ENCODE results near the gene CADPS.

- TF ChIP-seq CTCF (IDR thresholded peaks at IDR 0.05) = no peak
- TF ChIP-seq GATA2 (CRISPR knock-in tag; IDR thresholded peaks at IDR 0.05) = no peak
- no peak for TF ChIP-seq USF2 (IDR thresholded peaks at IDR 0.05; ENCODE audit: borderline replicate concordance, low read depth, low read length)
- TF ChIP-seq SIN3A (IDR thresholded peaks at IDR 0.05; ENCODE audit: borderline replicate concordance, low read depth, low read length) = no peak
- TF ChIP-seq POLR2AphosphoS5 (IDR thresholded peaks at IDR 0.05; ENCODE audit: low read depth, low read length) = no peak
- TF ChIP-seq MAX (IDR thresholded peaks at IDR 0.05; ENCODE audit: low read depth) = no peak
- TF ChIP-seq REST (IDR thresholded peaks at IDR 0.05; ENCODE audit: low read depth, low read length) = no peak
- TF ChIP-seq EP300 (IDR thresholded peaks at IDR 0.05; ENCODE audit: borderline replicate concordance in 1 of 2, low read depth in 1 of 2, low read length in 1 of 2) = no peak
- no peak for TF ChIP-seq ELF1 (IDR thresholded peaks at IDR 0.05)
- TF ChIP-seq SMC3 (IDR thresholded peaks at IDR 0.05; ENCODE audit: low read depth, low read length) = no peak
- TF ChIP-seq TCF12 (IDR thresholded peaks at IDR 0.05) = no peak
- TF ChIP-seq MXI1 (IDR thresholded peaks at IDR 0.05; ENCODE audit: low read depth, low read length) = no peak
- TF ChIP-seq EZH2phosphoT487 (IDR thresholded peaks at IDR 0.05; ENCODE audit: borderline replicate concordance, low read depth) = no peak
- TF ChIP-seq FOXM1 (IDR thresholded peaks at IDR 0.05; ENCODE audit: low read depth) = no peak
These were observed 468.3 kb downstream of the CADPS start for GRCh38 chr3:62406945-62407344.

Measured in SK-N-SH (cell line).